A549 (cell line): Measurements from ENCODE around the gene MPI. TPM values are rescaled to one million over a fixed set of nuclear protein-coding genes. Genes with fewer than 3 reads are reported as not detected.

Experiments
- ATAC-seq, 2 experiments: fragments of 200-7000 bp in 1 of 2; fragments of >200 bp in 1 of 2; cut with Nextera tagmentation in 1 of 2; cut with Tn5 transposase in 1 of 2; 3 replicates each; pipeline versions ENCODE4 v1.8.0 to v1.9.1; 2018 to 2020; ENCODE audit warnings: mild to moderate bottlenecking in 1 of 2, moderate library complexity in 1 of 2
- CTCF ChIA-PET: fragments of 300-600 bp; sonication (Branson Sonifier 250); formaldehyde crosslinking; extraction: SDS; loops from one replicate; lab custom pipeline; 2021; ENCODE audit warnings: antibody characterized with exemption, inconsistent platforms; lab: Yijun Ruan, JAX
- POLR2A ChIA-PET: fragments of 350-600 bp; formaldehyde crosslinking; extraction: SDS; loops from one replicate; lab custom pipeline; 2021; ENCODE audit warnings: antibody characterized with exemption, inconsistent platforms; lab: Yijun Ruan, JAX
- DNase-seq, 2 experiments: peaks; one replicate each; pipeline versions ENCODE4 v3.0.0 to v3.0.0-alpha.2; 2011 to 2016; ENCODE audit warnings: low read depth in 1 of 2, low spot score in 1 of 2
- FAIRE-seq: peaks from 2 replicates; lab custom pipeline; 2011; peaks lifted over from hg19 to GRCh38; lab: Jason Lieb, UNC
- H3K27ac ChIP-seq, 2 experiments: fragments of >200 bp; sonication (Bioruptor Twin); formaldehyde crosslinking; 3 replicates each; pipeline ENCODE4 v1.5.1; 2016 to 2017
- H3K4me1 ChIP-seq: fragments of >200 bp; sonication (Bioruptor Twin); formaldehyde crosslinking; 3 replicates; pipeline ENCODE4 v1.6.1; 2016
- H3K4me2 ChIP-seq: fragments of >200 bp; sonication (Bioruptor Twin); formaldehyde crosslinking; 3 replicates; pipeline ENCODE4 v1.6.1; 2016
- H3K4me3 ChIP-seq: fragments of >200 bp; sonication (Bioruptor Twin); formaldehyde crosslinking; 3 replicates; pipeline ENCODE4 v1.5.1; 2016
- H3K9me3 ChIP-seq: fragments of >200 bp; sonication (Bioruptor Twin); formaldehyde crosslinking; 3 replicates; pipeline ENCODE4 v1.6.1; 2016
- BHLHE40 ChIP-seq: IDR thresholded peaks from 2 replicates; pipeline ENCODE4 v1.6.1; 2012; ENCODE audit warnings: low read depth, low read length, inconsistent platforms
- CBX8 ChIP-seq: fragments of 200-600 bp; sonication (generic); IDR thresholded peaks from 2 replicates; pipeline ENCODE4 v1.6.1; 2016
- CHD2 ChIP-seq: fragments of 150-350 bp; IDR thresholded peaks from 2 replicates; pipeline ENCODE4 v1.6.1; 2014; ENCODE audit warnings: low read length; ENCODE audit not compliant: partially characterized antibody
- EHMT2 ChIP-seq: fragments of 200-600 bp; sonication (generic); IDR thresholded peaks from 2 replicates; pipeline ENCODE4 v1.6.1; 2016; ENCODE audit warnings: antibody characterized with exemption, low read depth, mild to moderate bottlenecking, moderate library complexity
- EP300 ChIP-seq, 2 experiments: fragments of >200 bp; sonication (Bioruptor Twin); formaldehyde crosslinking; IDR thresholded peaks; 2 replicates in 1 of 2; 3 replicates in 1 of 2; pipeline ENCODE4 v1.6.1; 2016 to 2017
- HOXB13 ChIP-seq: fragments of 250-450 bp; sonication (Bioruptor Pico); IDR thresholded peaks from 2 replicates; pipeline ENCODE4 v1.5.0; 2020; ENCODE audit warnings: low read depth, mild to moderate bottlenecking, moderate library complexity
- HOXB5 ChIP-seq: fragments of 250-450 bp; sonication (Bioruptor Pico); IDR thresholded peaks from 2 replicates; pipeline ENCODE4 v1.5.0; 2020; ENCODE audit warnings: mild to moderate bottlenecking, moderate library complexity
- KDM5A ChIP-seq: fragments of 200-600 bp; sonication (generic); IDR thresholded peaks from 2 replicates; pipeline ENCODE4 v1.6.1; 2016; ENCODE audit warnings: antibody characterized with exemption, mild to moderate bottlenecking
- MAFK ChIP-seq: fragments of 450-650 bp; IDR thresholded peaks from 2 replicates; pipeline ENCODE4 v1.6.1; 2014; ENCODE audit not compliant: partially characterized antibody
- NFE2L2 ChIP-seq: fragments of 150-350 bp; conservative IDR thresholded peaks from 2 replicates; pipeline ENCODE4 v1.6.1; 2014; ENCODE audit warnings: low read length
- RARB ChIP-seq: fragments of 250-450 bp; sonication (Bioruptor Pico); IDR thresholded peaks from 2 replicates; pipeline ENCODE4 v1.8.0; 2021; ENCODE audit warnings: mild to moderate bottlenecking, moderate library complexity
- RFX5 ChIP-seq: fragments of 450-650 bp; IDR thresholded peaks from 2 replicates; pipeline ENCODE4 v1.7.1; 2014; ENCODE audit warnings: antibody characterized with exemption, mild to moderate bottlenecking, moderate library complexity
- TFCP2L1 ChIP-seq: fragments of 250-450 bp; sonication (Bioruptor Pico); IDR thresholded peaks from 2 replicates; pipeline ENCODE4 v1.5.0; 2021; ENCODE audit warnings: mild to moderate bottlenecking
- TP53 ChIP-seq: fragments of 250-450 bp; sonication (Bioruptor Pico); IDR thresholded peaks from 2 replicates; pipeline ENCODE4 v1.5.0; 2021; ENCODE audit warnings: mild to moderate bottlenecking, moderate library complexity
- USF2 ChIP-seq: fragments of 450-650 bp; IDR thresholded peaks from 2 replicates; pipeline ENCODE4 v1.6.1; 2014; ENCODE audit warnings: antibody characterized with exemption
- WGBS: methylation state at CpG from one replicate; pipeline ENCODE4 v1.1.6; 2017; ENCODE audit errors: missing lambda C conversion rate; 5-methylcytosine and 5-hydroxymethylcytosine counted together
- polyA plus RNA-seq, 4 experiments: library from polyadenylated mRNA; depleted of rRNA in 3 of 4; stranded (reverse); fragments of >200 nt; fragmentation: RNase III in 1 of 4; extraction: RNeasy Plus Mini Kit Qiagen cat#74134 plus additional on column Dnase treatment in 1 of 4; gene quantifications; 2 replicates in 3 of 4; 3 replicates in 1 of 4; pipeline ENCODE4 v1.2.3, GENCODE V29; 2011 to 2017
- TF ChIP-seq, protein P1 (sequence below): fragments of 150-350 bp; IDR thresholded peaks from 2 replicates; pipeline ENCODE4 v1.6.1; 2014; ENCODE audit warnings: low read depth, mild to moderate bottlenecking, low read length

MPI gene
- polyA plus RNA-seq, 2 of the 4 experiments (the other 2 are of a cell fraction): 39.9 to 53.7 TPM

GRCh38 chr15:74869726-74870407 lies 20.0 kb upstream of the MPI start:
- Histone ChIP-seq H3K4me3 (no peak overlapping the region), H3K9me3 (no peaks in the 10 kb centered on the region), H3K4me1 (peaks cover 50% of the 10 kb centered on the region)
- WGBS: 66% methylated on average over 6 of the region's 6 CpGs
- POLR2A ChIA-PET: interaction anchor here (0.5 to 1.8 kb wide), 2 partner anchors 11 to 37 kb away, joined by 3 to 7 read pairs; partner anchors contain the start of gene FAM219B
- no peak for ATAC-seq
- TF ChIP-seq RARB (CRISPR knock-in tag) (no peak), TP53 (CRISPR knock-in tag) (no peak), USF2 (no peak), HOXB13 (CRISPR knock-in tag) (no peak), NFE2L2 (no peak), KDM5A (no peak), CHD2 (no peak)
- TF ChIP-seq, protein P1, sequence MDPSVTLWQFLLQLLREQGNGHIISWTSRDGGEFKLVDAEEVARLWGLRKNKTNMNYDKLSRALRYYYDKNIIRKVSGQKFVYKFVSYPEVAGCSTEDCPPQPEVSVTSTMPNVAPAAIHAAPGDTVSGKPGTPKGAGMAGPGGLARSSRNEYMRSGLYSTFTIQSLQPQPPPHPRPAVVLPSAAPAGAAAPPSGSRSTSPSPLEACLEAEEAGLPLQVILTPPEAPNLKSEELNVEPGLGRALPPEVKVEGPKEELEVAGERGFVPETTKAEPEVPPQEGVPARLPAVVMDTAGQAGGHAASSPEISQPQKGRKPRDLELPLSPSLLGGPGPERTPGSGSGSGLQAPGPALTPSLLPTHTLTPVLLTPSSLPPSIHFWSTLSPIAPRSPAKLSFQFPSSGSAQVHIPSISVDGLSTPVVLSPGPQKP: no peak
- TF ChIP-seq, all 56 proteins: peak for 0
- CTCF ChIA-PET: interaction anchor here (0.9 to 3.2 kb wide), 6 partner anchors 10 to 235 kb away, joined by 3 to 21 read pairs (median 3); partner anchors contain the start of gene ULK3
- DNase-seq (no peak), FAIRE-seq (no peak)
- H3K27ac ChIP-seq: no peak overlapping the region
- no peak overlapping the region for H3K4me2 ChIP-seq

DNA sequence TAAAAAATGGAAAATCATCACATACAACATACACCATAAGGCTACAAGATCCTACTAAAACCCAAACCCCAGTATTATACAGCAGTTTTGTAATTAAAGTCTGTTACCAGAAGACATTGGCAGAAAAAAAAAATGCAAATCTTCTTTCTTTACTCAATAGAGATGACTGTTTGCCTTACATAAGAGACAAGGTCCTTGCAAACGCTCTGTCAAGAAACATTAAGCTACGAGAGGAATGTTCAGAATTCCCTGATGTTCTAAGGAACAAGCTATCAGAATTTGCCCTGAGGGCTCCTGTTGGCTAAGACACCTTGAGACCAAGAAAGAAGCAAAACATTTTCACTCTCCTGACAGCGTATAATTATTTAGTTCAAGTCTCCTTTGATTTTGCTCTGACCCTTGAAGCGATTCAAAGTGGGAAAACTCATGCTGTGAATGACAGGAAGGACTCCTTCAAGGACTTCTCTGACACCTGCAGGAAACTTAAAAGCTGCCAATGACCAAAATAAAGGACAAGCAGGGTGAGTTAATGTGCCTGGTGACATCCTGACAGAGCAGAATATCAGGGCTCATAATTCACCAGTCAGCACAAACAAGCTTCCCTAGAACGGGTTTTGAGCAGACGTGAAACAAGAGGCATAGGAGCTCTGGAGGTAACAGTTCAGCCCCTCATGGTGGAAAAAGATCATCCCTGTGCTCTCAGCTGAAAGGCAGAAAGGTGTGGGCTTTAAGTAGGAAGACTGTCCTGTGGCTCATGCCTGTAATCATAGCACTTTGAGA lies 19.2 kb upstream of the MPI start:
- CTCF ChIA-PET: interaction anchor here (0.6 to 3.2 kb wide), 8 partner anchors 8 to 236 kb away, joined by 3 to 21 read pairs (median 3); no protein-coding TSS in a partner anchor
- H3K9me3 ChIP-seq: no peaks in the 10 kb centered on the region
- DNase-seq (no peak), FAIRE-seq (no peak)
- TF ChIP-seq TFCP2L1 (CRISPR knock-in tag) (no peak), EP300 (IDR thresholded peaks at IDR 0.05) (no peak), BHLHE40 (no peak), TP53 (CRISPR knock-in tag) (no peak), RFX5 (no peak), CBX8 (no peak), MAFK (peak; percentile 66), EHMT2 (no peak), HOXB5 (no peak)
- TF ChIP-seq, all 56 proteins: peak for 1
- Histone ChIP-seq H3K4me2 (0 out of 3 replicates have a peak overlapping the region, but pooled peaks have one; percentile 2), H3K4me3 (no peak overlapping the region), H3K27ac (no peak overlapping the region), H3K4me1 (peaks cover 45% of the 10 kb centered on the region)
- ATAC-seq: no peak
- 80% methylated on average over 6 of the region's 6 CpGs for WGBS
- POLR2A ChIA-PET: interaction anchor here (1.8 kb wide), 1 partner anchor 36 kb away, joined by 7 read pairs; the partner anchor contains the start of gene FAM219B

DNA sequence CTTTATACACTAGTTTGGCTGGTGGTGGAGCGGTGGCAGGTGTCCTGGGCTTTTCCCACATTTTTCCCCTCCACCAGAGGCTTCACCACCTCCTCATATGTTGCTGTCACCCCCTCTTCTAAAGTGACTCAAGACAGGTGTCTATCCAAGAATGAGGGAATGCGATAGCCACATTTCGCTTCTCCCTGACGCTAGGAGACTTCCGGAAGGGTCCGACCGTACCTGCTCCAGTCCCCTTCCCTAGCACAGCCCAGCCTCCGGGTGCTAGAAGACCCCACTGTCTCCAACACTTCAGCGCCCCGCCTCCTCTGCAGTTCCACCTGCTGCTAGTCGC lies 17.2 kb upstream of the MPI start:
- Histone ChIP-seq H3K4me2 (peak overlapping the region; percentile 99), H3K4me3 (peak overlapping the region; percentile 88), H3K4me1 (peaks cover 25% of the 10 kb centered on the region; the same call in 2 of the 3 replicates), H3K9me3 (no peaks in the 10 kb centered on the region), H3K27ac (peak overlapping the region; percentile 87 to 91)
- DNase-seq (no peak), ATAC-seq (peak; percentile 8 to 31; a peak in 4 of 6 replicates), FAIRE-seq (no peak)
- TF ChIP-seq, protein P1: no peak
- TF ChIP-seq HOXB5 (no peak), KDM5A (0 out of 2 replicates have a peak, but pooled peaks have one; percentile 29)
- 3% methylated on average over 11 of the region's 11 CpGs for WGBS
- ChIA-PET POLR2A (interaction anchor here (0.7 to 2.0 kb wide), 3 partner anchors 9 to 34 kb away, joined by 3 to 5 read pairs (median 4); partner anchors contain the start of gene FAM219B), CTCF (interaction anchor here (1.3 kb wide), 1 partner anchor 101 kb away, joined by 3 read pairs; no protein-coding TSS in a partner anchor)
